CD4-positive, alpha-beta T cell treated with Interleukin-4 for 4 hours (primary cell): ENCODE data around the gene RABGGTB.
A peak's percentile ranks its signal among the peaks of the same experiment; 100 is the strongest.
"Not testable (repeated sequence)": the region's sequence is repeated elsewhere in the genome, so short reads cannot be mapped to it uniquely, and the experiment has no call there.

ENCODE experiments used
- DNase-seq: peaks from one replicate; pipeline ENCODE4 v3.0.0-alpha.2; 2020

Gene RABGGTB

DNA sequence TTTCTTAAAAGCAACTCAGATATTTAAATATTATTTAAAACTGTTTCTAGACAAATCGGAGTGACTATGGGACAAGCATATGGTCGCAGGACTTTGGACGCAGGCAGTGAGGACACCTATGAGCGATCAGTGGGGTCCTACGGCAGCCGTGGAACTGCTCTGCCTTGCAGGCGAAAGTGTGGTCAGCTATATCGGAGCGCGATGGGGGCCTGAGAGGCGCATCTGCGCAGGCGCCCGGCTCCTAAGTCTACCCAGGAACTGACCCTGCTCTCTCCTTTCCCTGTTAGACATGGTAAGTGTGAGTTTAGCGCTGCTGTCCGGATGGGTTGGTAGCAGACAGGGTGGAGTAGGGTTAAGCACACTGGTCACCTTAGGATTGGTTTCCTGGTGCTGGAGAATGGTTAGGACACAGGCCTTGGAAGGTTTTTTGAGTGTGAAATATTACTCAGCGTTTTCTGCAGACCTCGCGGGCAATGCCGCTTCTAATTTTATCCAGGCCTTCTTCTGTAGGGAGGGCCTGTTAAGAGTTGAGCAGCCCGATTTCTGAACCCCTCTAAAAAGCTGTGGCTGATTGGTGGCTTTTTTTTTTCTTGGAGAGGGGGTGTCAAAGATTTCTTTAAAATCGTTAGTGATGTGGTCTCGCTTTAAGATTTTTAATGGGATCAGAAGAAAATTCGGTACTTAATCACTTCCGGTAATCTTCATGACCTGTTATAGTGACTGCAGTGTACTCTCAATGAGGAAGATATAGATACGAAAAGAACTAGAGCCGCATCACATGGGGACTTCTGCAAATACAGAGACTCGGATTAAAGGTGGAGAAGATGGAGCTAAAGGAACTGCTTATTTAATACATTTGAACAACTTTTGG lies at the start of gene RABGGTB:
TSS of gene RABGGTB (plus strand) at position 274 of the 871 bp plus-strand sequence. CDS start at position 290, 16 bp downstream.
- DNase-seq: peak; percentile 96

- no peak for DNase-seq
Measured at GRCh38 chr1:75742047-75742625, 43.9 kb upstream of the RABGGTB start.

DNA sequence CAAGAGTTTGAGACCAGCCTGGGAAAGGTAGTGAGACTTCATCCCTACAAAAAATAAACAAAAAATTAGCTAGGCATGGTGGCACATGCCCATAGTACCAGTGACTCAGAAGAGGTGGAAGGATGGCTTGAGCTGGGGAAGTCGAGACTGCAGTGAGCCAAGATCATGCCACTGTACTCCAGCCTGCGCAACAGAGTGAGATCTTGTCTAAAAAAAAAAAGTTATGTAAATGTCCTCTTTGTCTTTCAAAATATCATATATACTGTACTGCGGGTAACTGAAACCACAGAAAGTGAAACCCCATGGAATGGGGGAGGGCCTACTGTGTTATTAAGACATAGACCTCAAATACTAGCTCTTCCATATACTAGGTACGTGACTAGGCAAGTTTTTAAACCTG lies 40.8 kb upstream of the RABGGTB start:
- DNase-seq: no peak

DNA sequence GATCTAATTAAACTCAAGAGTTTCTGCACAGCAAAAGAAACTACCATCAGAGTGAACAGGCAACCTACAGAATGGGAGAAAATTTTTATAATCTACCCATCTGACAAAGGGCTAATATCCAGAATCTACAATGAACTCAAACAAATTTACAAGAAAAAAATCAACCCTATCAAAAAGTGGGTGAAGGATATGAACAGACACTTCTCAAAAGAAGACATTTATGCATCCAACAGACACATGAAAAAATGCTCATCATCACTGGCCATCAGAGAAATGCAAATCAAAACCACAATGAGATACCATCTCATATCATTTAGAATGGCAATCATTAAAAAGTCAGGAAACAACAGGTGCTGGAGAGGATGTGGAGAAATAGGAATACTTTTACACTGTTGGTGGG lies 28.8 kb upstream of the RABGGTB start:
- not testable (repeated sequence) for DNase-seq

GRCh38 chr1:75758543-75758942 lies 27.5 kb upstream of the RABGGTB start:
- not testable (repeated sequence) for DNase-seq

DNA sequence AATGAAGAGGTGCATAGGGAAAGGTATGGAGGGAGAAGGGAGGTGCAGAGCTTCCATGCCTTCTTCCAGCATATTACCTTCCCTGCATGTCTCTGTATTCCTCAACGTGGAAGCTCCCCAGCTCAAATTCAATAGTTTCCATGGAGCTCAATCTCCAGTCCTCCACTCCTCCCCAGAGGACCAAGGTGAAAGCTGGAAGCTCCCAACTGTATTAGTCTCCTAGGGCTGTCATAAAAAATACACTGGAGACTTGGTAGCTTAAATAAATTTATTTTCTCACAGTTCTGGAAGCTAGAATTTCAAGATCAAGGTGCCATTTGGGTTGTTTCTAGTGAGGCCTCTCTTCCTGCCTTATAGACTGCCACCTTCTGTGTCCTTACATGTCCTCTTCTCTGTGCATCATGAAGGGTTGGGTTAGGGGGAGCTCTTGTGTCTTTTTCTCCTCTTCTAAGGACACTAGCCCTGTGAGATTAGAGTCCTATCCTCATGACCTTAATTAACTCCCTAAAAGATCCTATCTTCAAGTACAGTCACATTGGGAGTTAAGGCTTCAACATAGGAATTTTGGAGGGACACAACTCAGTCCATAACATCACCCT lies 21.9 kb upstream of the RABGGTB start:
- no peak for DNase-seq

- DNase-seq: no peak
Measured at GRCh38 chr1:75765697-75766355, 20.2 kb upstream of the RABGGTB start.

- DNase-seq: no peak
Measured at GRCh38 chr1:75768016-75768415, 18.0 kb upstream of the RABGGTB start.

- no peak for DNase-seq
Measured at GRCh38 chr1:75770761-75771160, 15.3 kb upstream of the RABGGTB start.

GRCh38 chr1:75771978-75772377 lies 14.1 kb upstream of the RABGGTB start:
- no peak for DNase-seq

GRCh38 chr1:75777812-75778211 lies 8.2 kb upstream of the RABGGTB start:
- DNase-seq: not testable (repeated sequence)

DNA sequence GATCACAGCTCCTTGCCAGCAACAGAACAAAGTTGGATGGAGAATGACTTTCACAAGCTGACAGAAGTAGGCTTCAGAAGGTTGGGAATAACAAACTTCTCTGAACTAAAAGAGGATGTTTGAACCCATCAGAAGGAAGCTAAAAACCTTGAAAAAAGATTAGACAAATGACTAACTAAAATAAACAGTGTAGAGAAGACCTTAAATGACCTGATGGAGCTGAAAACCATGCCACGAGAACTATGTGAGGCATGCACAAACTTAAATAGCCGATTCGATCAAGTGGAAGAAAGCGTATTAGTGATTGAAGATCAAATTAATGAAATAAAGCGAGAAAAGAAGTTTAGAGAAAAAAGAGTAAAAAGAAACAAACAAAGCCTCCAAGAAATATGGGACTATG lies 7.4 kb upstream of the RABGGTB start:
- not testable (repeated sequence) for DNase-seq

DNA sequence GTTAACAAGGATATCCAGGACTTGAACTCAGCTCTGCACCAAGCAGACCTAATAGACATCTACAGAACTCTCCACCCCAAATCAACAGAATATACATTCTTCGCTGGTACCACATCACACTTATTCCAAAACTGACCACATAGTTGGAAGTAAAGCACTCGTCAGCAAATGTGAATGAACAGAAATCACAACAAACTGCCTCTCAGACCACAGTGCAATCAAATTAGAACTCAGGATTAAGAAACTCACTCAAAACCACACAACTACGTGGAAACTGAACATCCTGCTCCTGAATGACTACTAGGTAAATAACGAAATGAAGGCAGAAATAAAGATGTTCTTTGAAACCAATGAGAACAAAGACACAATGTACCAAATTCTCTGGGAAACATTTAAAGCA lies 5.9 kb upstream of the RABGGTB start:
- not testable (repeated sequence) for DNase-seq

DNA sequence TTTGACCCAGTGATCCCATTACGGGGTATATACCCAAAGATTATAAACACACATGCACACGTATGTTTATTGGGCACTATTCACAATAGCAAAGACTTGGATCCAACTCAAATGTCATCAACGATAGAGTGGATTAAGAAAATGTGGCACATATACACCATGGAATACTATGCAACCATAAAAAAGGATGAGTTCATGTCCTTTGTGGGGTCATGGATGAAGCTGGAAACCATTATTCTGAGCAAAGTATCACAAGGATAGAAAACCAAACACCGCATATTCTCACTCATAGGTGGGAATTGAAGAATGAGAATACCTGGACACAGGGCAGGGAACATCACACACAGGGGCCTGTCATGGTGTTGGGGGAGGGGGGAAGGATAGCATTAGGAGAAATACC lies 2.1 kb upstream of the RABGGTB start:
- not testable (repeated sequence) for DNase-seq

DNA sequence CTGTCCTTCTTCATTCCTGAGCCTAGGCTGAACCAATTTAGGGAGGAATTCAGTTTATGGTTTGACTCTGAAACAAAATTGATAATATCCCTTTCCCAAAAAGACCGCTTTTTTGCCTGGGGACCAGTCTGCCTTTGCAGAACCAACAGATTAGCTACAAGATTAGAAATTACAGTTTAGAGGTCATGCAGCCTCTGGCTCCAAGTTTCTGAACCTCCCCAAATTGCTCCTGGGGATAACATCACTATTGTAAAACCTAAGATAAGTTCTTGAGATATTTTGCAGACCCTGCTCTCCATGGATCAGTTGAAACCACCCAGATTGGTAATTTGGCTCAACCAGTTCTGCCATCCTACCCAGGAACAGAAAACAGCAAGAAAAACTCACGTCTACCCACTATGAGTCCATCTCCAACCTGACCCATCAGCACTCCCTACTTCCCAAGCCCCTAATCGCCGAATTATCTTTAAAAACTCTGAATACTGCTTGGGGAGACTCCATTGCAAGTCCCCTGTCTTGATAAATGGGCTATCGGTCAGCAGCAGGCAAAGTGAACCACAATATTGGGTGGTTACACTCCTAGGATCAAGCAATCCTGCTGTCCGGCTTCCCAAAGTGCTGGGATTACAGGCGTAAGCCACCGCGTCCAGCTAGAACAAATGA lies 605 bp upstream of the RABGGTB start:
- DNase-seq: no peak

DNA sequence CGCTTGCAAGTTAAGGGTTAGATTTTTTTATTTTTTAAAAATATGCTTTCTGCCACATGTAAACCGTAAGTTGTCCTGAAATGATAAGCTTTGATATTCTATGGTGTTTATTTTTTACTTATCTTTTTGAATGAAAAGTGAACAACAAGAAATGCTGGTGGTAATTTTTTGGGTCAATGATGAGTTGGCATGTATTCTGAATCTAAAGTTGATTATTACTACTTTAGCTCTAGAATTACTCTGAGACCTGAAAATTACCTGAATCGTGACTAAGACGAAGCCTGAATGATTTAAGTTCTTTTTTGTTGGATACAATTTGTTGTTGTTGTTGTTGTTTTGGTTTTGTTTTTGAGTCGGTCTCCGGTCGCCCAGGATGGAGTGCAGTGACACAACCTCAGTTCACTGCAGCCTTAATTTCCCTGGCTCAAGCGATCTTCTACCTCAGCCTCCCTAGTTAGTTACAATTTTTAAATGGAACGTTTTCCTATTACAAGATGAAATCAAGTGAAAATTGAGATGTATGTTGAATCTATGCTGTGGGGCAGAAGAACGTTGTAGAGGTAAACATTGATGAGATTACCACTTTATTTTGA lies 941 bp downstream of the RABGGTB start:
- peak; percentile 5 for DNase-seq

DNA sequence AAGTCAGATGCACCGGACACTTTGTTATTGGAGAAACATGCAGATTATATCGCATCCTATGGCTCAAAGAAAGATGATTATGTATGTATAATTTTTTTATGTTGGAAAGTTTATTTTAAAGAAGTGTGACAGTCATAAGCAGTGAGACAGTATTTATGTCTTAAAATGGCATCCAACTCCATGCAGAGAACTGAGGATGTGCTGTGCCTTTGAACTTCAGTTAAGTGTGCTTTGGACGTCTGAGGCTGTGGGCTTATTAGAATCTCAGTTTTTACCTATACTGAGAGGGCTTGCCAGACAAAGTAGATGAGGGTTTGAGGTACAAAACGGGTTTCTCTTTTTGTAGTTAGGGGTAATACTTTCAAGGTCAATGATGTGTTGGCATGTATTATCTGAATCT lies 1.5 kb downstream of the RABGGTB start:
- peak; percentile 5 for DNase-seq

- DNase-seq: no peak
Measured at GRCh38 chr1:75789988-75790387, 3.9 kb downstream of the RABGGTB start.

- peak; percentile 40 for DNase-seq
Measured at GRCh38 chr1:75791022-75791421, 5.0 kb downstream of the RABGGTB start.

- no peak for DNase-seq
Measured at GRCh38 chr1:75792091-75792490, 6.0 kb downstream of the RABGGTB start.

GRCh38 chr1:75794382-75794781 lies 8.3 kb downstream of the RABGGTB start:
- DNase-seq: no peak

DNA sequence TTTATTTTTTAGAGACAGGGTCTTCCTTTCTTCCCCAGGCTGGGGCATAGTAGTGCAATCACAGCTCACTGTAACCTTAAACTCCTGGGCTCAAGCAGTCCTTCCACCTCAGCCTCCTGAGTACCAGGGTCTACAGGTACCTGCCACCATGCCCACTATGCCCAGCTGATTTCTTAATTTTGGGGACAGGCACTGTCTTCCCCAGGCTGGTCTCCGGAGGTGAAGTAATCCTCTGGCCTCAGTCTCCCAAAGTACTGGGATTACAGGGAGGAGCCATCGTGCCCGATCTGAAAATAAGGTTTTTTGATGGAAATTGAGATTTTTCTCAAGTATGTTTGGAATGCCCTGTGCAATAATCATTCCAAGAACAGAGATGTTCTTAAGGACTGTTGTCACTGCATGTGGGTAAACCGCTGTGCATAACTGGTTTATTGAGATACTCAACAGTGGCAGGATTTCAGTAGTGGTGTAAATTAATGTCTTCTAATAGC lies 9.7 kb downstream of the RABGGTB start:
- no peak for DNase-seq
